OCI-LY3 (cell line): ENCODE data around the gene KRTAP4-4.
"Not testable (repeated sequence)": the region's sequence is repeated elsewhere in the genome, so short reads cannot be mapped to it uniquely, and the experiment has no call there.

Source experiments
- H2AFZ ChIP-seq: fragments of 200-600, 300-600 bp; shearing (Covaris generic); 2 replicates; pipeline ENCODE4 v1.6.0; 2014; ENCODE audit warnings: antibody characterized with exemption, low read depth, low read length
- H3K27ac ChIP-seq: fragments of 200-600, 300-600 bp; sonication (generic); 2 replicates; pipeline ENCODE4 v1.5.1; 2014; ENCODE audit warnings: mild to moderate bottlenecking, low read length, moderate library complexity, mixed read lengths
- H3K27me3 ChIP-seq: fragments of 200-600, 300-600 bp; sonication (generic); 2 replicates; pipeline ENCODE4 v1.6.1; 2014; ENCODE audit warnings: low read depth, low read length, mixed read lengths
- H3K36me3 ChIP-seq: fragments of 200-600, 300-600 bp; sonication (generic); replicated peaks from 2 replicates; pipeline ENCODE3; 2014; ENCODE audit warnings: low read depth, low read length, mixed read lengths
- H3K4me1 ChIP-seq: fragments of 300-600, 200-600 bp; sonication (generic); 2 replicates; pipeline ENCODE4 v1.6.1; 2014; ENCODE audit warnings: low read length, mixed read lengths
- H3K4me2 ChIP-seq: fragments of 200-600, 300-600 bp; sonication (generic); 2 replicates; pipeline ENCODE4 v1.6.1; 2014; ENCODE audit warnings: low read length, mixed read lengths
- H3K4me3 ChIP-seq: fragments of 300-600, 200-600 bp; sonication (generic); 2 replicates; pipeline ENCODE4 v1.5.1; 2014; ENCODE audit warnings: antibody characterized with exemption, mild to moderate bottlenecking, low read length, moderate library complexity
- H3K79me2 ChIP-seq: fragments of 300-600, 200-600 bp; shearing (Covaris generic); 2 replicates; pipeline ENCODE4 v1.6.1; 2014; ENCODE audit warnings: mild to moderate bottlenecking, low read length, mixed read lengths
- H3K9ac ChIP-seq: fragments of 300-600, 200-600 bp; shearing (Covaris generic); 2 replicates; pipeline ENCODE4 v1.6.0; 2014; ENCODE audit warnings: mild to moderate bottlenecking, low read length, moderate library complexity
- H3K9me3 ChIP-seq: fragments of 200-600, 300-600 bp; shearing (Covaris generic); 2 replicates; pipeline ENCODE4 v1.6.1; 2014; ENCODE audit warnings: low read length, mixed read lengths; ENCODE audit not compliant: insufficient read depth
- H4K20me1 ChIP-seq: fragments of 200-600, 300-600 bp; sonication (generic); 2 replicates; pipeline ENCODE4 v1.6.1; 2016; ENCODE audit warnings: low read length, mixed read lengths; ENCODE audit not compliant: insufficient read depth
- EZH2phosphoT487 ChIP-seq: fragments of 200-600 bp; shearing (Covaris generic); IDR thresholded peaks from 2 replicates; pipeline ENCODE4 v1.6.1; 2018; ENCODE audit warnings: antibody characterized with exemption, mixed run types, low read depth
- TF ChIP-seq, protein P1 (sequence below): fragments of 200-600, 300-600 bp; sonication (generic); IDR thresholded peaks from 2 replicates; pipeline ENCODE4 v1.5.1; 2014; ENCODE audit warnings: antibody characterized with exemption, low read length, low read depth

The KRTAP4-4 gene

DNA sequence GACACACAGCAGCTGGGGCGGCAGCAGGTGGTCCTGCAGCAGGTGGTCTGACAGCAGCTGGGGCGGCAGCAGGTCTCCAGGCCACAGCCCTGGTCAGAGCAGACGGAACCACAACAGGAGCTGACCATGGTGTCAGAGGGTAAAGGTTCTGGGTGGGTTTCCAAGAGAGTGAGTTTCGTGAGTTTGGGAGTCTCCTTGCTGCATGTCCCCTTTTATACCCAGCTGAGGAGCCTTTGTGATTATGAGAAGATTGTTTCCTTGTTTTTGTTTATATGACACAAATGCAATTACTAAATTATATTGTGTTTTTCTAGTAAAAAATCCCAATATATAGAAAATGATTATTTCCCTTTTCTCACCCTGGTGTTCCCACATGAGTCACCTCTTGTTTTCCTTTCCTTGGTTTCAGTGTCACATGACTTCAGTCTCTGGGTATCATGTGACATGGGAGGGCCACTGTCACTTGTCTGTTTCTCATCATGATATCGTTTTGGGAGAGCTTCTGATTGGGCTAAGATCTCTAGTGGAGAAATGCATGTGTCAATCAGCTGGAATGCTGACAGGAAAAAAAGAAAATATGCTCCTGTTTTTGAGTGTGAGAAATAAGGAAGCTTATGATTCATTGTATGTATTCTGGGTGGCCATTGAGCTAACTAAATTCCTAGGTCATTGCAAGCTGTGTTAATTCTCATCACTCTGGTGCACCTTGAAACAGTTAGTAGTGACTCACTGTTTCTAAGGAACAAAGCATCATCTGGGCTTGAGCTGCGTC is 20.0 kb downstream of the KRTAP4-4 start, which contains the start of gene KRTAP4-6:
TSS of gene KRTAP4-6 (minus strand) at position 185 of the 772 bp plus-strand sequence. CDS start at position 128, 57 bp downstream.
- H3K9me3 ChIP-seq = no peaks in the 10 kb centered on the region
- no peak within 1 kb of the TSS for H3K4me3 ChIP-seq
- no peak within 1 kb of the TSS for H2AFZ ChIP-seq
- H3K27me3 ChIP-seq = no peaks in the 10 kb centered on the region
- no peaks in the 10 kb centered on the region for H4K20me1 ChIP-seq
- H3K79me2 ChIP-seq = no peaks in the 10 kb centered on the region
- no peak within 1 kb of the TSS for H3K27ac ChIP-seq
- H3K4me1 ChIP-seq = no peaks in the 10 kb centered on the region
- TF ChIP-seq EZH2phosphoT487 = no peak
- TF ChIP-seq, protein P1, sequence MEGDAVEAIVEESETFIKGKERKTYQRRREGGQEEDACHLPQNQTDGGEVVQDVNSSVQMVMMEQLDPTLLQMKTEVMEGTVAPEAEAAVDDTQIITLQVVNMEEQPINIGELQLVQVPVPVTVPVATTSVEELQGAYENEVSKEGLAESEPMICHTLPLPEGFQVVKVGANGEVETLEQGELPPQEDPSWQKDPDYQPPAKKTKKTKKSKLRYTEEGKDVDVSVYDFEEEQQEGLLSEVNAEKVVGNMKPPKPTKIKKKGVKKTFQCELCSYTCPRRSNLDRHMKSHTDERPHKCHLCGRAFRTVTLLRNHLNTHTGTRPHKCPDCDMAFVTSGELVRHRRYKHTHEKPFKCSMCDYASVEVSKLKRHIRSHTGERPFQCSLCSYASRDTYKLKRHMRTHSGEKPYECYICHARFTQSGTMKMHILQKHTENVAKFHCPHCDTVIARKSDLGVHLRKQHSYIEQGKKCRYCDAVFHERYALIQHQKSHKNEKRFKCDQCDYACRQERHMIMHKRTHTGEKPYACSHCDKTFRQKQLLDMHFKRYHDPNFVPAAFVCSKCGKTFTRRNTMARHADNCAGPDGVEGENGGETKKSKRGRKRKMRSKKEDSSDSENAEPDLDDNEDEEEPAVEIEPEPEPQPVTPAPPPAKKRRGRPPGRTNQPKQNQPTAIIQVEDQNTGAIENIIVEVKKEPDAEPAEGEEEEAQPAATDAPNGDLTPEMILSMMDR = no peak
- no peak within 1 kb of the TSS for H3K9ac ChIP-seq
- H3K36me3 ChIP-seq = no peaks in the 10 kb centered on the region
- no peak within 1 kb of the TSS for H3K4me2 ChIP-seq

DNA sequence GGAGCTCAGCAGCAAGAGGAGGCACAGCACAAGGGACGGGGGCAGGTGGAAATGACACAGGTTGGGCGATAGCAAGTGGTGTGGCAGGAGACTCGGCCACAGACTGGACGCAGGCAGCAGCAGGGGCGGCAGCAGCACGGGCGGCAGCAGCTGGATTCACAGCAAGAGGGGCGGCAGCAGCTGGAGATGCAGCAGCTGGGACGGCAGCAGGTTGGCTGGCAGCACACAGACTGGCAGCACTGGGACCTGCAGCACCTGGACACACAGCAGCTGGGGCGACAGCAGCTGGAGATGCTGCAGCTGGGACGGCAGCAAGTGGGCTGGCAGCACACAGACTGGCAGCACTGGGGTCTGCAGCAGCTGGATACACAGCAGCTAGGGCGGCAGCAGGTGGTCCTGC is 20.7 kb downstream of the KRTAP4-4 start:
- not testable (repeated sequence) for H3K9me3 ChIP-seq, H2AFZ ChIP-seq, H3K27ac ChIP-seq, H3K36me3 ChIP-seq, H3K9ac ChIP-seq, H3K4me1 ChIP-seq, H3K4me2 ChIP-seq, H3K79me2 ChIP-seq, H3K27me3 ChIP-seq, H3K4me3 ChIP-seq, H4K20me1 ChIP-seq

DNA sequence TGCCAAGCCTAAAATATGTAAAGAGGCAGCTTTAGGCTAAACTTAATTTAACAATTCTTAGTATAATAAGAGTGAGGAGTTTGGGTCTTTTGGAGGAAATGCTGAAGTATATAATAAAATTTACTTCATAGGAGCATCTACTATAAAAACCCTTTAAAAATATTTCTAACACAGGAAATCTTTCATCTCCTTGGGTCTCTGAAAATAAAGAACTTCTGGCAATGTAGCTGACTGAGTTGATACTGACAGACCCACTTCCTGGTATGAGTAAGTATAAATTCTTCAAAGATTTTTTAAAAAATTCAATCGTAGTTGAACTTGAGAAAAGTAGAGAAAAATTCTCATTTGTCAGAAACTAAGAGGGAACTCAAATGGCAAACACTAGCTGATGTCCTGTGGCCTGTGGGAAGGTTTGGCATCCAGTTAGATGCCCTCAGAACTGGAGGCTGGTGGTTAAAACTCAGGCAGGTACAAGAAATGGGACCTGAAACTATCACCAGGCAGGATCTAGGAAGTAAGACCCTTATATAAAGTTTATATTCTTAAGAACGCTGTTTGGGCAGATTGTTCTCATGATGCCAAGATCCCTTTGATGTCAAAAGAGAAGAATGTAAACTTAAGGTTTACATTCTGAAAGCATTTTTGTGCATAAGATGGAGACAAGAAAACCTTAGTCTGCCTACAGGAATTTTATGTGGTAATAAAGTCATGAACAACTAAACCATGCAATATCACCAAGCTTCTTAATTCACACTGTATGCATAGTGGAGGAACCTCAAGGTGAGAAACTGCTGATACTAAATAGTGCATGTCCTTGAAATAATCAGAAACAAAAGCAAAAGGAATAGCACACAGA is 26.4 kb downstream of the KRTAP4-4 start:
- Histone ChIP-seq H3K79me2 (no peaks in the 10 kb centered on the region), H3K4me1 (no peaks in the 10 kb centered on the region), H2AFZ (no peak overlapping the region), H3K27me3 (peaks cover 15% of the 10 kb centered on the region), H3K4me3 (no peak overlapping the region), H3K9ac (no peak overlapping the region), H3K27ac (no peak overlapping the region), H3K4me2 (no peak overlapping the region), H3K9me3 (no peaks in the 10 kb centered on the region), H3K36me3 (no peaks in the 10 kb centered on the region), H4K20me1 (no peaks in the 10 kb centered on the region)
- TF ChIP-seq EZH2phosphoT487 = no peak
- TF ChIP-seq, protein P1 = no peak

DNA sequence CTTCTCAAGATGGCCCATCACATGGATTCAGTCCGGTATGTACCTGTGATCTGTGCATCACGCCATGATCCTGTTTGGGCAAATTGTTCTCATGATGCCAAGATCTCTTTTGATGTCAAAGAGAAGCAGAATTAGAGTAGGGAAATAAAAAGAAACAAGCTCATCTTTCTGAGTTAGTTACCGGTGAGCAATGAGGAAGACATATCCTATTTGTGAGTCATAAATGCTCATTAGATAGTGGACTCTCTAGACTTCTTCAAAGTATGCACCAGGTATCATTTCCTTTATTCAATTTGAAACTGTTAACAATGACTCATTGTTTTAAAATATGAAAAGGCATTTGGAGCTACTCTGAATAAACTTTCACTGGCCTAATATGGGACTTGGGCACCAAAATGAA is 28.6 kb downstream of the KRTAP4-4 start:
- no peaks in the 10 kb centered on the region for H3K4me1 ChIP-seq
- peaks cover 15% of the 10 kb centered on the region for H3K27me3 ChIP-seq
- no peaks in the 10 kb centered on the region for H3K79me2 ChIP-seq
- H3K27ac ChIP-seq = no peak overlapping the region
- no peak overlapping the region for H3K4me2 ChIP-seq
- H3K36me3 ChIP-seq = no peaks in the 10 kb centered on the region
- H4K20me1 ChIP-seq = no peaks in the 10 kb centered on the region
- no peak overlapping the region for H2AFZ ChIP-seq
- H3K4me3 ChIP-seq = no peak overlapping the region
- H3K9me3 ChIP-seq = no peaks in the 10 kb centered on the region
- no peak for TF ChIP-seq EZH2phosphoT487
- TF ChIP-seq, protein P1 = no peak
- no peak overlapping the region for H3K9ac ChIP-seq
